HFF-Myc (cell line): ENCODE data around the gene GPBP1.

Experiments
- DNase-seq: peaks from one replicate; pipeline ENCODE4 v3.0.0-alpha.2; 2011; ENCODE audit warnings: low read depth; ENCODE audit errors: extremely low read depth
- H3K4me3 ChIP-seq: replicated peaks from 2 replicates; pipeline ENCODE4 v1.5.1; 2011; ENCODE audit warnings: low read depth, mild to moderate bottlenecking, control low read depth, low read length
- CTCF ChIP-seq: IDR thresholded peaks from 2 replicates; pipeline ENCODE4 v1.5.1; 2012; ENCODE audit warnings: mild to moderate bottlenecking, low read depth, low read length, control low read depth; ENCODE audit errors: missing control alignments

GPBP1 gene

GRCh38 chr5:57211039-57211438 is 37.2 kb downstream of the GPBP1 start:
- DNase-seq, result no peak
- H3K4me3 ChIP-seq, result no peak overlapping the region
- no peak for TF ChIP-seq CTCF

GRCh38 chr5:57215629-57216195 is 41.9 kb downstream of the GPBP1 start:
- no peak for TF ChIP-seq CTCF
- no peak overlapping the region for H3K4me3 ChIP-seq
- DNase-seq, result no peak

- DNase-seq, result no peak
- no peak overlapping the region for H3K4me3 ChIP-seq
- no peak for TF ChIP-seq CTCF
These were observed 42.9 kb downstream of the GPBP1 start for GRCh38 chr5:57216714-57217113.

- TF ChIP-seq CTCF, result no peak
- no peak overlapping the region for H3K4me3 ChIP-seq
- DNase-seq, result no peak
These were observed 45.5 kb downstream of the GPBP1 start for GRCh38 chr5:57219386-57219785.

GRCh38 chr5:57221049-57221568 is 47.2 kb downstream of the GPBP1 start:
- peak; percentile 53 for TF ChIP-seq CTCF
- DNase-seq, result peak; percentile 44
- H3K4me3 ChIP-seq, result no peak overlapping the region

- H3K4me3 ChIP-seq, result no peak overlapping the region
- no peak for TF ChIP-seq CTCF
- DNase-seq, result no peak
These were observed 51.7 kb downstream of the GPBP1 start for GRCh38 chr5:57225553-57225952.

- no peak overlapping the region for H3K4me3 ChIP-seq
- no peak for DNase-seq
- TF ChIP-seq CTCF, result no peak
These were observed 55.5 kb downstream of the GPBP1 start for GRCh38 chr5:57229313-57229712.
